H1 (cell line): Measurements from ENCODE around the gene C1QTNF1. TPM values are rescaled to one million over a fixed set of nuclear protein-coding genes. Genes with fewer than 3 reads are reported as not detected.
A peak's percentile ranks its signal among the peaks of the same experiment; 100 is the strongest.

Experiments
- CTCF ChIA-PET: fragments of 300-600 bp; sonication (Branson Sonifier 250); formaldehyde crosslinking; loops from one replicate; lab custom pipeline; 2021; ENCODE audit not compliant: partially characterized antibody; lab: Charles Lee
- POLR2A ChIA-PET: fragments of 300-600 bp; sonication (Branson Sonifier 250); formaldehyde crosslinking; loops from one replicate; lab custom pipeline; 2021; ENCODE audit warnings: inconsistent platforms; ENCODE audit not compliant: partially characterized antibody; lab: Charles Lee
- DNase-seq, 2 experiments: peaks; one replicate each; pipeline versions ENCODE4 v3.0.0 to v3.0.0-alpha.2; 2010 to 2022; ENCODE audit warnings: low spot score in 2 of 2, low read depth in 1 of 2, mixed read lengths in 1 of 2
- FAIRE-seq: peaks from 2 replicates; lab custom pipeline; 2011; peaks lifted over from hg19 to GRCh38; lab: Jason Lieb, UNC
- H2AFZ ChIP-seq: 2 replicates; pipeline ENCODE4 v1.8.1; 2012; ENCODE audit warnings: low read length, inconsistent platforms
- H2AK5ac ChIP-seq: 2 replicates; pipeline ENCODE4 v1.6.1; 2013; ENCODE audit warnings: low read depth, low read length
- H2BK120ac ChIP-seq: replicated peaks from 2 replicates; pipeline ENCODE3; 2013; ENCODE audit warnings: low read depth, low read length, inconsistent platforms
- H2BK12ac ChIP-seq: 2 replicates; pipeline ENCODE4 v1.6.1; 2013; ENCODE audit warnings: low read depth, low read length
- H2BK15ac ChIP-seq: 2 replicates; pipeline ENCODE4 v1.6.1; 2013; ENCODE audit warnings: low read length
- H2BK20ac ChIP-seq: 2 replicates; pipeline ENCODE4 v1.6.1; 2013; ENCODE audit warnings: low read length
- H2BK5ac ChIP-seq: 2 replicates; pipeline ENCODE4 v1.6.1; 2013; ENCODE audit warnings: low read depth, low read length
- H3K14ac ChIP-seq: 2 replicates; pipeline ENCODE4 v1.6.1; 2013; ENCODE audit warnings: inconsistent platforms; ENCODE audit not compliant: insufficient read length
- H3K18ac ChIP-seq: 2 replicates; pipeline ENCODE4 v1.6.1; 2013; ENCODE audit warnings: low read length; ENCODE audit errors: extremely low read depth
- H3K23ac ChIP-seq: 2 replicates; pipeline ENCODE4 v1.6.1; 2013; ENCODE audit warnings: inconsistent platforms; ENCODE audit not compliant: insufficient read length
- H3K23me2 ChIP-seq: 2 replicates; pipeline ENCODE4 v1.6.1; 2013; ENCODE audit warnings: low read depth, low read length
- H3K27ac ChIP-seq: 2 replicates; pipeline ENCODE4 v1.6.1; 2011; ENCODE audit warnings: low read depth, low read length, inconsistent platforms
- H3K27me3 ChIP-seq, 4 experiments: replicated peaks in 1 of 4; 1 replicate in 1 of 4; 2 replicates in 3 of 4; pipeline versions ENCODE4 v1.6.1 to v1.8.1; 2011 to 2013; ENCODE audit warnings: low read length in 3 of 4, mild to moderate bottlenecking in 3 of 4, inconsistent platforms in 2 of 4, mixed read lengths in 2 of 4, moderate library complexity in 1 of 4; ENCODE audit not compliant: control insufficient read depth in 3 of 4, insufficient read depth in 3 of 4; ENCODE audit errors: extremely low read depth in 1 of 4
- H3K36me3 ChIP-seq, 4 experiments: 2 replicates each; pipeline versions ENCODE4 v1.6.1 to v1.8.1; 2011 to 2013; ENCODE audit warnings: mild to moderate bottlenecking in 4 of 4, low read length in 3 of 4, moderate library complexity in 2 of 4, control low read depth in 1 of 4, inconsistent platforms in 1 of 4; ENCODE audit not compliant: insufficient read depth in 4 of 4, control insufficient read depth in 2 of 4
- H3K4ac ChIP-seq: replicated peaks from 2 replicates; pipeline ENCODE3; 2013; ENCODE audit warnings: low read length, low read depth, mixed read lengths, inconsistent platforms; ENCODE audit not compliant: insufficient read length
- H3K4me1 ChIP-seq, 4 experiments: replicated peaks in 1 of 4; 1 replicate in 1 of 4; 2 replicates in 3 of 4; pipeline versions ENCODE4 v1.6.1 to v1.8.1; 2011 to 2013; ENCODE audit warnings: low read length in 3 of 4, inconsistent platforms in 2 of 4, mixed read lengths in 1 of 4; ENCODE audit not compliant: insufficient read depth in 4 of 4, control insufficient read depth in 3 of 4
- H3K4me2 ChIP-seq, 2 experiments: 2 replicates each; pipeline versions ENCODE4 v1.6.1 to v1.8.1; 2011 to 2013; ENCODE audit warnings: low read depth in 2 of 2, low read length in 2 of 2, control low read depth in 1 of 2, inconsistent platforms in 1 of 2, mild to moderate bottlenecking in 1 of 2; ENCODE audit not compliant: insufficient read depth in 1 of 2
- H3K4me3 ChIP-seq, 4 experiments: fragments of 200-600, 300-600 bp in 1 of 4; sonication (generic), shearing (Covaris generic), sonication (Bioruptor Twin) in 1 of 4; 2 replicates each; pipeline versions ENCODE4 v1.5.1 to v1.8.1; 2011 to 2016; ENCODE audit warnings: low read length in 4 of 4, low read depth in 3 of 4, control low read depth in 2 of 4, inconsistent platforms in 2 of 4, mild to moderate bottlenecking in 2 of 4, mixed read lengths in 1 of 4, moderate library complexity in 1 of 4; ENCODE audit not compliant: insufficient read depth in 2 of 4; ENCODE audit errors: extremely low read depth in 1 of 4
- H3K56ac ChIP-seq: replicated peaks from 2 replicates; pipeline ENCODE3; 2013; ENCODE audit warnings: low read depth, mild to moderate bottlenecking, mixed read lengths, low read length, inconsistent platforms; ENCODE audit not compliant: insufficient read length
- H3K79me1 ChIP-seq: 2 replicates; pipeline ENCODE4 v1.6.1; 2013; ENCODE audit warnings: low read depth, low read length, control low read depth
- H3K79me2 ChIP-seq, 2 experiments: 2 replicates each; pipeline versions ENCODE4 v1.6.1 to v1.8.1; 2012 to 2013; ENCODE audit warnings: low read length in 2 of 2, mild to moderate bottlenecking in 2 of 2, inconsistent platforms in 1 of 2; ENCODE audit not compliant: insufficient read depth in 2 of 2, control insufficient read depth in 1 of 2
- H3K9ac ChIP-seq, 4 experiments: replicated peaks in 1 of 4; 1 replicate in 1 of 4; 2 replicates in 3 of 4; pipeline versions ENCODE4 v1.6.1 to v1.8.1; 2011 to 2013; ENCODE audit warnings: low read depth in 3 of 4, low read length in 3 of 4, control low read depth in 2 of 4, mild to moderate bottlenecking in 2 of 4, moderate library complexity in 2 of 4, inconsistent platforms in 1 of 4; ENCODE audit errors: extremely low read depth in 1 of 4
- H3K9me3 ChIP-seq, 2 experiments: 2 replicates each; pipeline versions ENCODE4 v1.6.1 to v1.8.1; 2012 to 2013; ENCODE audit warnings: mild to moderate bottlenecking in 2 of 2, moderate library complexity in 2 of 2, control low read depth in 1 of 2, inconsistent platforms in 1 of 2, low read depth in 1 of 2, low read length in 1 of 2, mixed read lengths in 1 of 2; ENCODE audit not compliant: insufficient read depth in 2 of 2
- H4K20me1 ChIP-seq, 2 experiments: replicated peaks in 1 of 2; 2 replicates each; pipeline versions ENCODE3 to v1.8.1; 2011 to 2013; ENCODE audit warnings: inconsistent platforms in 2 of 2, low read length in 2 of 2, mild to moderate bottlenecking in 1 of 2; ENCODE audit not compliant: insufficient read depth in 2 of 2, control insufficient read depth in 1 of 2
- H4K5ac ChIP-seq: 2 replicates; pipeline ENCODE4 v1.6.1; 2013; ENCODE audit warnings: low read length, low read depth, mixed read lengths, inconsistent platforms; ENCODE audit not compliant: insufficient read length
- H4K8ac ChIP-seq: 2 replicates; pipeline ENCODE4 v1.8.0; 2013; ENCODE audit warnings: mild to moderate bottlenecking, moderate library complexity, low read length, inconsistent platforms; ENCODE audit not compliant: insufficient read depth; ENCODE audit errors: extremely low read depth
- H4K91ac ChIP-seq: replicated peaks from 2 replicates; pipeline ENCODE3; 2013; ENCODE audit warnings: low read length, mixed read lengths, inconsistent platforms; ENCODE audit not compliant: insufficient read length
- HDAC2 ChIP-seq, 2 experiments: fragments of 300-600 bp in 1 of 2; sonication (generic) in 1 of 2; IDR thresholded peaks; 2 replicates each; pipeline ENCODE4 v1.6.1; 2011 to 2012; ENCODE audit warnings: low read depth in 2 of 2, low read length in 2 of 2, mild to moderate bottlenecking in 2 of 2, moderate library complexity in 2 of 2, borderline replicate concordance in 1 of 2, inconsistent platforms in 1 of 2
- HDAC6 ChIP-seq: IDR thresholded peaks from one replicate; pipeline ENCODE4 v1.7.1; 2012; ENCODE audit warnings: low read depth, mild to moderate bottlenecking, inconsistent platforms, low read length, moderate library complexity
- MAX ChIP-seq: IDR thresholded peaks from 2 replicates; pipeline ENCODE4 v1.6.1; 2012; ENCODE audit warnings: inconsistent platforms
- RAD21 ChIP-seq, 2 experiments: IDR thresholded peaks in 1 of 2; conservative IDR thresholded peaks in 1 of 2; 2 replicates each; pipeline ENCODE4 v1.6.1; 2011; ENCODE audit warnings: low read depth in 2 of 2, low read length in 2 of 2, improper control_type of control experiment in 1 of 2, inconsistent platforms in 1 of 2, mild to moderate bottlenecking in 1 of 2, moderate library complexity in 1 of 2
- WGBS, 2 experiments: shearing (Covaris generic) in 1 of 2; methylation state at CpG; one replicate each; pipeline versions ENCODE4 v1.1.6 to v1.1.7; 2013 to 2015; ENCODE audit warnings: low lambda C conversion rate in 2 of 2, mixed read lengths in 2 of 2, inconsistent platforms in 1 of 2, low coverage in 1 of 2, missing lambda C conversion rate in 1 of 2; ENCODE audit not compliant: insufficient replicate concordance in 2 of 2, insufficient coverage in 1 of 2, insufficient read length in 1 of 2; ENCODE audit errors: extremely low coverage in 1 of 2, missing lambda C conversion rate in 1 of 2; 5-methylcytosine and 5-hydroxymethylcytosine counted together
- polyA plus RNA-seq, 7 experiments: library from polyadenylated mRNA; depleted of rRNA in 3 of 7; stranded (reverse) in 5 of 7; unstranded in 2 of 7; fragments of >200 nt in 5 of 7; fragments of 200-250 nt in 2 of 7; gene quantifications; 1 replicate in 5 of 7; 2 replicates in 1 of 7; 4 replicates in 1 of 7; pipeline versions ENCODE4 v1.2.1 to v1.2.3, GENCODE V29; 2011 to 2013; ENCODE audit warnings: missing spikeins in 2 of 7, mixed read lengths in 2 of 7
- total RNA-seq: library from RNA; stranded (reverse); fragmentation: NEBNext Ultra II Directional; extraction: Animal tissue kit (Norgen Biotek cat#: 25700); gene quantifications from 2 replicates; pipeline ENCODE4 v1.2.1, GENCODE V29; 2021

C1QTNF1 gene
- total and polyA plus RNA-seq, 2 of the 8 experiments (the other 6 are each of a cell fraction or from before 2014, with no cell fraction given): 1.5 to 2.5 TPM

GRCh38 chr17:79023180-79023705 lies 726 bp upstream of the C1QTNF1 start:
- ChIA-PET CTCF (interaction anchor here (0.6 to 8.0 kb wide), 8 partner anchors 9 to 97 kb away, joined by 3 to 56 read pairs (median 4); partner anchors contain the start of gene CANT1), POLR2A (interaction anchor here (0.9 kb wide), 1 partner anchor 38 kb away, joined by 3 read pairs; no protein-coding TSS in a partner anchor)
- Histone ChIP-seq H4K91ac (no peak overlapping the region), H3K9ac (no peak overlapping the region), H2BK12ac (no peak overlapping the region), H2BK5ac (no peak overlapping the region), H4K5ac (no peak overlapping the region), H2AFZ (no peak overlapping the region), H3K79me2 (no peaks in the 10 kb centered on the region), H3K4me2 (peak overlapping the region; percentile 75 to 85), H3K79me1 (no peaks in the 10 kb centered on the region), H3K27me3 (peaks cover 18 to 79% (median 66%) of the 10 kb centered on the region in 4 experiments), H3K4me3 (peak overlapping the region; percentile 57 to 70 (median 62); a peak in 5 of 8 replicates), H3K4ac (no peak overlapping the region), H3K23me2 (peaks cover 9% of the 10 kb centered on the region; the same call in 1 of the 2 replicates), H4K20me1 (peaks cover 0 to 1% of the 10 kb centered on the region in 2 experiments), H3K4me1 (peaks cover 2 to 7% (median 4%) of the 10 kb centered on the region in 4 experiments; a peak in 4 of 7 replicates), H3K14ac (no peak overlapping the region), H2AK5ac (no peak overlapping the region), H2BK20ac (no peak overlapping the region), H2BK120ac (no peak overlapping the region), H3K56ac (no peak overlapping the region), H3K18ac (no peak overlapping the region), H3K23ac (no peak overlapping the region), H3K9me3 (no peaks in the 10 kb centered on the region), H4K8ac (no peak overlapping the region), H3K27ac (no peak overlapping the region), H3K36me3 (no peaks in the 10 kb centered on the region), H2BK15ac (no peak overlapping the region)
- no peak for FAIRE-seq
- no peak for DNase-seq
- 67% methylated on average over 12 of the region's 12 CpGs; no CpG with 5 or more reads in 1 of the 2 experiments for WGBS, 2 experiments
- TF ChIP-seq MAX: no peak
- no peak for TF ChIP-seq RAD21 (IDR thresholded peaks at IDR 0.05 in 1 of 2, conservative IDR thresholded peaks at IDR 0.05 in 1 of 2; ENCODE audit: low read depth in 2 of 2, low read length in 2 of 2)
- TF ChIP-seq HDAC6: no peak
- TF ChIP-seq HDAC2 (IDR thresholded peaks at IDR 0.05; ENCODE audit: borderline replicate concordance in 1 of 2, low read depth in 2 of 2, low read length in 2 of 2): no peak
